Sigmoid colon (tissue), 7 donors: ENCODE results near the gene BLTP2. TPM values are rescaled to one million over a fixed set of nuclear protein-coding genes. Genes with fewer than 3 reads are reported as not detected.
A peak's percentile ranks its signal among the peaks of the same experiment; 100 is the strongest.

ENCODE experiments used
- DNase-seq: peaks from one replicate; pipeline ENCODE4 v3.0.0-alpha.2; 2019
- H3K27ac ChIP-seq, 4 donors: fragments of 200-600 bp; sonication (generic); one replicate each; pipeline ENCODE4 v1.5.1; 2016 to 2019; ENCODE audit warnings: mild to moderate bottlenecking in 1 of 4
- H3K27me3 ChIP-seq, 3 donors: fragments of 200-600 bp; sonication (generic); one replicate each; pipeline ENCODE4 v1.5.1; 2019; ENCODE audit warnings: mild to moderate bottlenecking in 1 of 3
- H3K36me3 ChIP-seq, 4 donors: fragments of 200-600 bp; sonication (generic); one replicate each; pipeline ENCODE4 v1.5.1; 2016 to 2019
- H3K4me1 ChIP-seq, 4 donors: fragments of 200-600 bp; sonication (generic); one replicate each; pipeline ENCODE4 v1.5.1; 2017 to 2019
- H3K4me3 ChIP-seq, 4 donors: fragments of 200-600 bp; sonication (generic); one replicate each; pipeline ENCODE4 v1.5.1; 2017 to 2019; ENCODE audit warnings: mild to moderate bottlenecking in 2 of 4, moderate library complexity in 1 of 4
- H3K9me3 ChIP-seq, 4 donors: fragments of 200-600 bp in 3 of 4; sonication (generic) in 3 of 4; one replicate each; pipeline versions ENCODE4 v1.5.1 to v1.6.1; 2013 to 2019
- CTCF ChIP-seq, 4 experiments: fragments of 450-650 bp in 3 of 4; fragments of 200-600 bp in 1 of 4; IDR thresholded peaks; one replicate each; pipeline ENCODE4 v1.5.1; 2016 to 2019; ENCODE audit warnings: antibody characterized with exemption in 4 of 4, mild to moderate bottlenecking in 3 of 4, moderate library complexity in 2 of 4
- EP300 ChIP-seq, 4 donors: sonication (generic); formaldehyde crosslinking; IDR thresholded peaks; one replicate each; pipeline ENCODE4 v1.6.1; 2017; ENCODE audit warnings: antibody characterized with exemption in 4 of 4
- POLR2A ChIP-seq, 2 donors: fragments of 450-650 bp; IDR thresholded peaks; one replicate each; pipeline ENCODE4 v1.6.1; 2016; ENCODE audit warnings: antibody characterized with exemption in 2 of 2, mild to moderate bottlenecking in 2 of 2, moderate library complexity in 2 of 2
- POLR2AphosphoS5 ChIP-seq, 4 donors: sonication (generic); formaldehyde crosslinking; IDR thresholded peaks; one replicate each; pipeline ENCODE4 v1.6.1; 2017; ENCODE audit warnings: antibody characterized with exemption in 4 of 4
- WGBS, 2 donors: extraction: QIAGEN DNeasy Blood & Tissue Kit; methylation state at CpG; one replicate each; pipeline ENCODE4 v1.1.7; 2013; 5-methylcytosine and 5-hydroxymethylcytosine counted together
- intact Hi-C: fragments of 100-400 bp; cut with DNase I; formaldehyde crosslinking; loops from one replicate; pipeline ENCODE4 v1.15.1; 2023
- polyA plus RNA-seq, 3 donors: library from polyadenylated mRNA; stranded (reverse); fragments of 200-250 nt; gene quantifications; one replicate each; pipeline ENCODE4 v1.2.3, GENCODE V29; 2013
- total RNA-seq, 4 donors: library from RNA; depleted of rRNA; stranded (reverse); fragments of >200 nt; gene quantifications; one replicate each; pipeline ENCODE4 v1.1.0, GENCODE V29; 2016
- donor health status: healthy with polysubstance abuse.
- donor health status: Bipolar disorder and iron deficiency.
- donor health status: healthy.

The BLTP2 gene
- total RNA-seq, result 10 to 100 TPM; 71.0 to 84.5 (median 80.3) TPM
- polyA plus RNA-seq, result 10 to 100 TPM; 10.2 to 55.1 (median 17.6) TPM

DNA sequence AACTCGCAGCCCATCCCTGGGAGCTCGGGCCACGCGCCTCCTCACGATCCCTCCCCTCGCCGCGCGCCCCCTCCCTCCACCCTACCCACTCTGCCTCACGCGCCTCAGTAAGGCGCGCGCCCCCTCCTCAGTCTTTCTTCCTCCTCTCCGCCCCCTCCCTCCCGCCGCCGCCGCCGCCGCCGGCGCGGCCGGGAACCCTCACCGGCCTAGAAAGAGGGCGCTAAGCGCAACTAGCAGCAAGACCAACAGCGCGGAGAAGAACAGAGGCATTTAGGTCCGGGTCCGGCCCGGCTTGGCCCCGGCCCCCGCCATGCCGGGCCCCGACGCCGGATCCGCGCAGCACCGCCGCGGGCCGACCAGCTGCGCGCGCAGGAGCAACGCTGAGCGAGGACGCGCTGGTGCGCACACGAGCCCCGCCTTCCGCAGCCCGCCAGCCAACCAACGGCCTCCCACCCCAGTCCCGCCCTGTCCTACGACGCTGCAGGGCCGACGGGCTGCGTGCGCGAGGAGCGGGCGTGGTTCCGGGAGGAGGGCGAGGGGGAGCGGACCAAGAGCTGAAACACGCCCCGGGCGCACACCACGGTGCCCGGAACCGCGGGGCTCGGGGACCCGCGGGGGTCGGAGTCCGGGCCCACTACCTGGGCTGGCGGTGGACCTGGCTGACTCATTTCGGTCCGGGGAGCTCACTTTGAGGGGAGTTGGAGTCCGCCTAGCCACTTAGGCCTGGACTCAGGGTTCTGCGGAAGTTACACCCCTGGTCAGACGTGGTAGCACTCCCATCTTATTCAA lies at the start of gene BLTP2:
Gene BLTP2 (minus strand): TSS at position 372 of the 789 bp plus-strand sequence. CDS start 102 bp downstream, at position 270.
- peaks cover 4 to 52% (median 18%) of the 10 kb centered on the region in 4 donors for H3K36me3 ChIP-seq
- H3K4me1 ChIP-seq, result peaks cover 0 to 40% (median 32%) of the 10 kb centered on the region in 4 donors
- intact Hi-C loops, result loop anchor here (2.0 to 5.0 kb wide), 2 partner anchors 16 to 67 kb away; partner anchors contain the start of genes PROCA1 and SDF2

GRCh38 chr17:28693869-28694268 lies 48.9 kb upstream of the BLTP2 start:
- 95 to 97% methylated on average over 1 of the region's 1 CpG for WGBS, 2 donors
- Histone ChIP-seq H3K27me3 (no peaks in the 10 kb centered on the region), H3K27ac (no peak overlapping the region), H3K4me1 (no peaks in the 10 kb centered on the region), H3K4me3 (no peak overlapping the region), H3K9me3 (no peaks in the 10 kb centered on the region), H3K36me3 (peaks cover 71 to 100% (median 91%) of the 10 kb centered on the region in 4 donors)
- no peak for TF ChIP-seq POLR2A (IDR thresholded peaks at IDR 0.05)
- TF ChIP-seq EP300 (IDR thresholded peaks at IDR 0.05), result no peak
- no peak for TF ChIP-seq POLR2AphosphoS5 (IDR thresholded peaks at IDR 0.05)
- TF ChIP-seq CTCF (IDR thresholded peaks at IDR 0.05), result no peak
- intact Hi-C loops, result no loop called here
- DNase-seq, result no peak

More for the DNA sequence above, at the start of gene BLTP2:
- TF ChIP-seq POLR2A (IDR thresholded peaks at IDR 0.05), result peak; percentile 68 to 88
- TF ChIP-seq POLR2AphosphoS5 (IDR thresholded peaks at IDR 0.05), result peak; percentile 90 to 97 (median 94)
- TF ChIP-seq EP300 (IDR thresholded peaks at IDR 0.05), result no peak
- TF ChIP-seq CTCF (IDR thresholded peaks at IDR 0.05), result peak in 1 of 4 experiments; percentile 37
- peak within 1 kb of the TSS; percentile 94 to 99 (median 98) for H3K4me3 ChIP-seq
- peak within 1 kb of the TSS; percentile 91 to 97 (median 95) for H3K27ac ChIP-seq
- no peaks in the 10 kb centered on the region for H3K27me3 ChIP-seq
- no peaks in the 10 kb centered on the region for H3K9me3 ChIP-seq
- peak; percentile 98 for DNase-seq
- WGBS, 2 donors, result 1% methylated on average over 89 of the region's 89 CpGs

- Histone ChIP-seq H3K36me3 (peaks cover 69 to 100% (median 89%) of the 10 kb centered on the region in 4 donors), H3K27ac (no peak overlapping the region), H3K9me3 (no peaks in the 10 kb centered on the region), H3K27me3 (no peaks in the 10 kb centered on the region), H3K4me3 (no peak overlapping the region), H3K4me1 (peaks cover 0 to 4% (median 2%) of the 10 kb centered on the region in 4 donors)
- 97 to 99% methylated on average over 3 of the region's 3 CpGs for WGBS, 2 donors
- no peak for DNase-seq
- TF ChIP-seq EP300 (IDR thresholded peaks at IDR 0.05), result no peak
- intact Hi-C loops, result no loop called here
Observed at GRCh38 chr17:28689011-28689410, 44.1 kb upstream of the BLTP2 start.

DNA sequence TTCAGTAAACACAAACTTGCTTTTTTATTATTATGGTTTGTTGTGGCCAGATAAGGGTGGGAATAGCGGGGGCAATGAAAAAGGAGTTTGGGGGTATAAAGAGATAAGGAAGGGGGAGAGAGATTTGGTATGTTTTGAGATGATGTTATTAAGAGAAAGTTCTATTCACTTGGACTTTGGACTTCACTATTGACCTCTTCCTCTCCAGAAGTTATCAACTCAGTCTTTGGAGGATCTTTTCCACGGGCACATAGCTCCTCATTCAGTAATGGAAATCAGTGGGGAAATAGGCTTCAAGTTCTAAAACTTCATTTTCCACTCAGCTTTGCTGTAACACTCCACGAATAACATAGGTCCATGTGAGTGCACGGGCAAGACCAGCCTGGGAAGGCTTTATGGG lies 43.5 kb upstream of the BLTP2 start:
- DNase-seq, result no peak
- intact Hi-C loops, result no loop called here
- H3K36me3 ChIP-seq, result peaks cover 69 to 100% (median 88%) of the 10 kb centered on the region in 4 donors
- no peak for TF ChIP-seq CTCF (IDR thresholded peaks at IDR 0.05)
- TF ChIP-seq EP300 (IDR thresholded peaks at IDR 0.05), result no peak
- no peak for TF ChIP-seq POLR2A (IDR thresholded peaks at IDR 0.05)
- TF ChIP-seq POLR2AphosphoS5 (IDR thresholded peaks at IDR 0.05), result no peak
- peaks cover 0 to 4% (median 2%) of the 10 kb centered on the region in 4 donors for H3K4me1 ChIP-seq
- no peak overlapping the region for H3K27ac ChIP-seq
- H3K4me3 ChIP-seq, result no peak overlapping the region
- no peaks in the 10 kb centered on the region for H3K9me3 ChIP-seq
- H3K27me3 ChIP-seq, result no peaks in the 10 kb centered on the region
- WGBS, 2 donors, result 83 to 93% methylated on average over 4 of the region's 4 CpGs

GRCh38 chr17:28686296-28686695 lies 41.3 kb upstream of the BLTP2 start:
- Histone ChIP-seq H3K9me3 (no peaks in the 10 kb centered on the region), H3K4me1 (peaks cover 0 to 4% (median 2%) of the 10 kb centered on the region in 4 donors), H3K27me3 (no peaks in the 10 kb centered on the region), H3K4me3 (no peak overlapping the region), H3K27ac (no peak overlapping the region), H3K36me3 (peaks cover 89 to 100% (median 97%) of the 10 kb centered on the region in 4 donors)
- TF ChIP-seq CTCF (IDR thresholded peaks at IDR 0.05) (no peak), POLR2A (IDR thresholded peaks at IDR 0.05) (no peak), POLR2AphosphoS5 (IDR thresholded peaks at IDR 0.05) (no peak), EP300 (IDR thresholded peaks at IDR 0.05) (no peak)
- intact Hi-C loops, result no loop called here
- DNase-seq, result no peak
- WGBS, 2 donors, result 87 to 97% methylated on average over 4 of the region's 4 CpGs
